ENCODE data around the gene RHOT1.
"Not testable (repeated sequence)": the region's sequence is repeated elsewhere in the genome, so short reads cannot be mapped to it uniquely, and the experiment has no call there.

Gene RHOT1

GRCh38 chr17:32124985-32125847 is 17.1 kb upstream of the RHOT1 start:
- DNase-seq = no peak

GRCh38 chr17:32125848-32126153 is 16.5 kb upstream of the RHOT1 start:
- DNase-seq = no peak

GRCh38 chr17:32126325-32126724 is 16.0 kb upstream of the RHOT1 start:
- DNase-seq = no peak

- no peak for DNase-seq
These were observed 15.6 kb upstream of the RHOT1 start for GRCh38 chr17:32126746-32127145.

GRCh38 chr17:32127158-32127897 is 15.0 kb upstream of the RHOT1 start:
- peak; percentile 93 for DNase-seq

GRCh38 chr17:32128470-32128869 is 13.8 kb upstream of the RHOT1 start:
- peak; percentile 37 for DNase-seq

- peak; percentile 65 for DNase-seq
These were observed 6.7 kb upstream of the RHOT1 start for GRCh38 chr17:32135497-32136117.

- peak; percentile 52 for DNase-seq
These were observed 5.4 kb upstream of the RHOT1 start for GRCh38 chr17:32136856-32137255.

- not testable (repeated sequence) for DNase-seq
These were observed 2.8 kb upstream of the RHOT1 start for GRCh38 chr17:32139504-32139903.

GRCh38 chr17:32141258-32141657 is 1.0 kb upstream of the RHOT1 start:
- DNase-seq = peak; percentile 81

GRCh38 chr17:32141679-32142037 is 644 bp upstream of the RHOT1 start:
- no peak for DNase-seq

- peak; percentile 72 for DNase-seq
These were observed 690 bp downstream of the RHOT1 start for GRCh38 chr17:32142857-32143526.

- no peak for DNase-seq
These were observed 1.2 kb downstream of the RHOT1 start for GRCh38 chr17:32143527-32143870.

GRCh38 chr17:32144442-32144841 is 2.1 kb downstream of the RHOT1 start:
- not testable (repeated sequence) for DNase-seq

GRCh38 chr17:32148351-32148750 is 6.0 kb downstream of the RHOT1 start:
- no peak for DNase-seq

GRCh38 chr17:32150358-32150757 is 8.1 kb downstream of the RHOT1 start:
- DNase-seq = no peak

- DNase-seq = no peak
These were observed 9.8 kb downstream of the RHOT1 start for GRCh38 chr17:32152130-32152529.

GRCh38 chr17:32155896-32156295 is 13.6 kb downstream of the RHOT1 start:
- no peak for DNase-seq

GRCh38 chr17:32156656-32157055 is 14.4 kb downstream of the RHOT1 start:
- peak; percentile 18 for DNase-seq

- no peak for DNase-seq
These were observed 14.9 kb downstream of the RHOT1 start for GRCh38 chr17:32157225-32157624.

GRCh38 chr17:32158870-32159585 is 16.7 kb downstream of the RHOT1 start:
- DNase-seq = no peak

- no peak for DNase-seq
These were observed 17.5 kb downstream of the RHOT1 start for GRCh38 chr17:32159586-32160438.

Measured in NCI-H69 (cell line).